Stimulated activated CD8-positive, alpha-beta memory T cell treated with anti-CD3 and anti-CD28 coated beads, Interleukin-7, amount 100 ng/mL, for 1 hour (primary cell): ENCODE measurements around the gene C1orf185.
"Not testable (repeated sequence)": the region's sequence is repeated elsewhere in the genome, so short reads cannot be mapped to it uniquely, and the experiment has no call there.

ENCODE experiments used
- DNase-seq, 2 donors: peaks; one replicate each; pipeline ENCODE4 v3.0.0-alpha.2; 2020; ENCODE audit warnings: low read depth in 2 of 2

The C1orf185 gene

DNA sequence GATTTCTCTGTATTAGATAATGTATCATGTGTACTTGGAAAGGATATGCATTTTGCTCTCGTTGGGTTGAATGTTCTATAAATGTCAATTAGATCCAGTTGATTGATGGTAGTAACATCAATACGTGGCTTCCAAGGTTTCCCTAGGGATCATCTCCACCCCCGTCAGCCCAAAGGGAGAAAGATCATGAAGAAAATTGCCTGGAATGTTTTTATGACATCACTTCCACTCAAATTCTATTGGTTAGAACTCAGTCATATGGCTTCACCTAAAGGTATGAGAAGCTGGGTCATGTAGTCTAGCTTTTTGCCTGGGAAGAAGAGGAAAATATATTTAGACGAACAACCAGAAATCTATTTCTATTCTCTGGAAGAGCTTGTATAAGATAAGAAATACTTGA lies at the start of gene C1orf185:
Gene C1orf185, plus strand, starts transcription at position 253 of the 400 bp plus-strand sequence. Its CDS starts 6 bp downstream, at position 259.
- no peak for DNase-seq

DNA sequence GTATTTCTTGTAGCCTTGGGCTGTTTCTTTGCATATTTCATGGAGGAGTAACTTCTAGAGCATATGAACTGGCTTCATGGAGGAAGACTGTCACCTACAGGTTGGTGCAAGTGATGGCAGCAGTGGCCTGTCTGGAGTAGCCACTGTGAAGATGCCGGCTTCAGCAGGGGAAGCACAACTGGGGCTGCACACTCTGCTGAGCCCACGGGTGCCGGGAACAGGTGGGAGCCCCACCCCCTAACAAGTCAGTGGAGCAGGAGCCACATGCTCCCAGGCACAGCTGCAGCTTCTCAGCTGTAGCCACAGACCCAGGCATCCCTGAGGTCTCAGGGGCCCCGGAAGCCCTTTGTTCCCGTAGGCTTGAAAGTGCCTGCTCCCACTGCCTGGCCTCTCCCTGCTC lies 43.2 kb upstream of the C1orf185 start:
- DNase-seq = no peak

- DNase-seq = no peak
These were observed 40.7 kb upstream of the C1orf185 start for GRCh38 chr1:51061231-51061918.

DNA sequence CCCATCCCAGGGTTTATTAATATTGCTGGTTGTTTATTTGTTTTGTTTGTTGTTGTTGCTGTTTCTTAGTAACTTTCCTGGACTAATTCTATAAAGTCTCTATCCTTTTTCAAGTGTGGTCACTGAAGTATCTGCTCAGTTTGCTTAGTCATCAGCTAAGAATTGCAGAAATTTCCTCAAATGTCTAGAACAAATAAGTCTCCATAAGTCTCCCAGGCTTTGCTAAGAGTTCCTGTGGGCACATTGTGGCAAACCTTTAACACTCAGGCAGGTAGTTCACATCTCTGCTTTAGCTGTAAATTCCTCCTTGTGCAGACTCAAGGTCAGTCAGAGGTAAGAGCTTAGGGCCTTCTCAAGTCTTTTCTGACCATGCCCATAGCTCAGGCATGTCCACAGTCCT lies 38.9 kb upstream of the C1orf185 start:
- no peak for DNase-seq

DNA sequence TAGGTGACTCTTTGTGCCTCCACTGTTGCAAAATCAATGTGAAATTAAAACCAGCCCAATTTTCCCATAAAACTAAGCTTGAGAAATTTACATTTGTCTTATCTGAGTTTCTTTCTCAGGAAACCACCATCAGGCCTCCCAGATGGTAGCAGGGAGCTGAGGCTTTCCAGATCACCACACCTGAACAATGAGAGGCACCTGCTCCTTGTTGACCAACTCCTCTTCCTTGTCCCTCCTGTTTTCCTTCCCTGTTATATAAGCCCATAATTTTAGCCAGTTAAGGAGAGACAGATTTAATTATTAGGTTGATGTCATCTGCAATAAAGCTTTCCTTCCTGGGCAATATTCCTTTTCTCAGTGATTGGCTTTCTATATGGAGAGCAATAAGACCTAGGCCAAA lies 32.0 kb upstream of the C1orf185 start:
- no peak for DNase-seq

- DNase-seq = no peak
These were observed 31.4 kb upstream of the C1orf185 start for GRCh38 chr1:51070640-51071039.

- DNase-seq = no peak
These were observed 30.6 kb upstream of the C1orf185 start for GRCh38 chr1:51071291-51072042.

DNA sequence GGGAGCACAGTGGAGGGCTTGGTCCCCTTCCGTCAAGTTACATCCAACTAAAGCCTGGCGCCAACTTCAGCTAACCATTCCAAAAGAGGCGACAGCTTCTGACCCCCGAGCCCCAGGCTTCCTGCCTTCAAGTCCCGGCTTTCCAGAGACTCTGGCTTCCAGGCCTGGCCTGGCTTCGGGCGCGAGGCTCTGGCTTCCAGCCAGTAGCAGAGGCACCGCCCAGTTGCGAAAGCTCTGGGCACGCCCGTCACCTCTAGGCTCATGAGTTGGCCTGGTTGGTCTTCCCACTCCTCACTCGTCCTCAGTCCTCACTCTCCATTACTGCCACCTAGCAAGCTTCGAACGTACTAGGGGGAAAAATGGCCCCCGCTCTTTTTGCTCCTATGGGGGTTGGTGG lies 30.0 kb upstream of the C1orf185 start:
- DNase-seq = no peak

DNA sequence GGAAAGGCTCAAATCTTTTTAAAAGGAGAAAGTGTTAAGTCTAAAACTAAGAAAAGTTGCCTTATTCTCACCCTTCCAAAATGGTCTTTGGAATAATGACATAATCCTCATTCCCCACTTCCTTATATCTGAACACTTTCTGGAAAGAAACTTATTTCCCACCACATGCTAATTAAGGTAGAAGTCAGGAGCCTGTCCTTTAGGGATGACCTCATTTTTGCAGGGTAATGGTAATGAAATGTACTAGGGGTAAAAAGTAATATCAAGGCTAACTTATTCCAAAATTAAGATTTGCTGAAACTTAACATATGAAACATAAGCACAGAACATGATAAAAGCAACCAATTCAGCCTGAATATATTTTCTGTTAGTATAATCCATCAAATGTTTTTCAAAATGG lies 29.4 kb upstream of the C1orf185 start:
- no peak for DNase-seq

GRCh38 chr1:51073456-51073855 lies 28.6 kb upstream of the C1orf185 start:
- DNase-seq = no peak

GRCh38 chr1:51086496-51087271 lies 15.3 kb upstream of the C1orf185 start:
- DNase-seq = no peak

DNA sequence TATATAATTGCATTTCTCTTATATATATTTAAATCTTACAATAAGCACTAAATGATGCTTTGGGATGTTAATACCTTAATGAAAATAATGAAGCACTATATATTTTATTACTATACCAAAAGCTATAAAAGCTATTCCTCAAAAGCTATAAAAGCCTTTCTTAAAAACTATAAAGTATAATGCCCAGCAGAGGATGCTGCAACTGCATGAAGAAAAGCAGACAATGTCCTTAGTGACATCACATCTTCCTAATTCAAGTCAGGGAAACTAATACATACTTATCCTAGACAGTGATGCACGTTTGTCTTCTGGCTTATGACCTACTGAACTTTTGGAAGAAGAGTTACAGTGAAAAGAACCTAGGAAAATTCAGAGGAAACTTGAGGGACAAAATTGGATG lies 13.6 kb upstream of the C1orf185 start:
- DNase-seq = no peak

DNA sequence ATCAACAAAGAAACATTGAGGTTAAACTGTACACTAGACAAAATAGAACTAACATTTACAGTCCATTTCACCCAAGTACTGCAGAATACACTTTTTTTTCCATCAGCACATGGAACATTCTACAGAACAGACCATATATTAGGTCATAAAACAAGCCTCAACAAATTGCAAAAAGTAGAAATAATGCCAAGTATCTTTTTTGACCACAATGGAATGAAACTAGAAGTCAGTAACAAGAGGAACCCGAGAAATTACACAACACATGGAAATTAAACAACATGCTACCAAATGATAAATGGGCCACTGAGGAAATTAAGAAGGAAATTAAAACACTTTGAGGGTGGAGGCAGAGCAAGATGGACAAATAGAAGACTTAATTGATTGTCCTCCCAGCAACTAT lies 8.4 kb upstream of the C1orf185 start:
- DNase-seq = no peak

- no peak for DNase-seq
These were observed 4.9 kb upstream of the C1orf185 start for GRCh38 chr1:51097171-51097570.

GRCh38 chr1:51100264-51100880 lies 1.7 kb upstream of the C1orf185 start:
- no peak for DNase-seq

GRCh38 chr1:51114137-51114536 lies 12.1 kb downstream of the C1orf185 start:
- no peak for DNase-seq

DNA sequence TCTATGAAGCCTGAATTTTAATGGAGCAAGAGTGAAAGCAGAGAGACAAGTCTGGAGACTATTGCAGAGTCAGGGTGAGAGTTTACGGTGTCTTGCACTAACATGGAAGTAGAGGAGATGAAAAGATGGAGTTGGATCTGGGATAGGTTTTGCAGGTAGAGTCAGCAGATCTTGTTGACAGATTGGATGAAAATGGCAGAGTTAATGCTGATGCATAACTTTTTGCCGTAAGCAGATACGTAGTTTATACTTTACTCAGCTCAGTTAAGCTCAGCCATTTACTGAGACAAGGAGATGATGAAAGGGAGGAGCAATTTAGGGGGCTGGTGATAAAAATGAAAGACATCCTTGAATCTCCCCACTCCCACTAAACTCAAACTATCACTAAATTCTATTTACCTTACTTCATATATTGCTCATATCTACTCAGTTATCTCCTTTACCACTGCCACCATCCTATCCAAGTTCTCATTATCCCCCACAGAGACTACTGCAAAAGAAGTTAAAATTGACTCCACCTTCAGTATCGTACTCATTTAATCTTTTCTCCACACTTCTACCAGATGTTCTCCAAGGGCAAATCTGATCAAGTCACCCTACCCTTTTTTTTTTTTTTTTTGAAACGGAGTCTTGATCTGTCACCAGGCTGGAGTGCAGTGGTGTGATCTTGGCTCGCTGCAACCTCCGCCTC lies 13.8 kb downstream of the C1orf185 start:
- DNase-seq = no peak

GRCh38 chr1:51119331-51119730 lies 17.3 kb downstream of the C1orf185 start:
- no peak for DNase-seq

GRCh38 chr1:51120629-51121028 lies 18.6 kb downstream of the C1orf185 start:
- no peak for DNase-seq

GRCh38 chr1:51127152-51127551 lies 25.1 kb downstream of the C1orf185 start:
- DNase-seq = not testable (repeated sequence)

DNA sequence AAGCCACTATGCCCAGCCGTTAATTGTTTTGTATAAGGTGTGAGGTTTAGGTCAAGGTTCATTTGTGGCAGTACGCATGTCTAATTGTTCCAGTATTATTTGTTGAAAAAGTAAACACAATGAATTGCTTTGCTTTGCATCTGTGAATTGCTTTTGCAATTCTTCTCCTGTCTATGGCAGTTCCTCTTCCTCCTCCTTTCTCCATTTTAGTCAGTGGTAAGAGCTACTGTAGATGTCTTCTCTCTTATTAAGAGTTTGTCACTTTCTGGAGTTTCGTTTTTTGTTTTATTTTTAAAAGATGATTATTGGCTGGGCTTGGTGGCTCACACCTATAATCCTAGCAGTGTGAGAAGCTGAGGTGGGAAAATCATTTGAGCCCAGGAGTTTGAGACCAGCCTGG lies 29.2 kb downstream of the C1orf185 start:
- DNase-seq = no peak

- no peak for DNase-seq
These were observed 31.0 kb downstream of the C1orf185 start for GRCh38 chr1:51133045-51133444.
